Measurements from ENCODE around the gene CACNA1C.

The CACNA1C gene

GRCh38 chr12:2605301-2605700, 552.5 kb downstream of the CACNA1C start:
- no peak for DNase-seq (ENCODE audit: low read depth)

GRCh38 chr12:2606186-2606910, 553.6 kb downstream of the CACNA1C start:
- DNase-seq (ENCODE audit: low read depth) = no peak

DNA sequence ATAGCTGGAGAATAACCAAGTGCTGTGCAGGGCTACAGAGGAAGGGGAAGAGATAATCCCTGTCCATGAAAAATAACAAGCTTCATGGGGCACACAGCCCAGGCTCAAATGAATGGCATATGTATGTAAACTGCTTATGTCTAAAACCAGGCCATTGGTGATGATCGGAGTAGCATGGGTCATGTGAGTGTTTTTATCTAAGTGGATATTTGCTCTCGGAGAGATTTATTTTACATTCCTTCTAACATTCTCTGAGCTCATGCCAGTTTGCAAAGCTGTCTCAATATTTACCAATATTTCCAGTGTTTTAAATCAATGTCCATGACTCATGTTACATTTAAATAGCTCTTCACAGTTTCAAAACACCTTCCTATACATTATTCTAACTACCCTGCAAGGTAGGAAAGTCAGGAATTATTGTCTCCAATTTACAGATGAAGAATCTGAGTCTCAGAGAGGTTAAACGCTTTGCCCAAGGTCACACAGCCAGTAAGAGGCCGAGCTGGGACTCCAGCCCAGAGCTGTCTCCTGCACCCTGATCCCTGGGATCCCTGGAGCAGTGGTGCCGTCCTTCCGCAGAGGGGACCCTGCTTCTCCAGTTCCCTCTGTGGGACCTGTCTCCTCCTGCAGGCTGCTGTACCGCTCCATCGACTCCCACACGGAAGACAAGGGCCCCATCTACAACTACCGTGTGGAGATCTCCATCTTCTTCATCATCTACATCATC, 555.3 kb downstream of the CACNA1C start:
- no peak for DNase-seq (ENCODE audit: low read depth)

DNA sequence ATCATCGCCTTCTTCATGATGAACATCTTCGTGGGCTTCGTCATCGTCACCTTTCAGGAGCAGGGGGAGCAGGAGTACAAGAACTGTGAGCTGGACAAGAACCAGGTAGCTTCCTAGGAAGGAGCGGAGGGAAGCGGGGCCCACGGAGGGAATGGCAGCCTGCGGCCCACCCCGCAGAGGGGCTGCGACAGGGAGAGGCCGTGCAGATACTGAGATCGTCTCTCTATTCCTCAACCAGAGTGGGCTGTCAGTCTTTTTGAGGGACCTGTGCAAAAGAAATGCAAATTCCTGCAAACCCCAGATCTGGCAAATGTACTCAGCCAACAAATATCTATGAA, 555.8 kb downstream of the CACNA1C start:
- DNase-seq (ENCODE audit: low read depth) = no peak

GRCh38 chr12:2609020-2609419, 556.2 kb downstream of the CACNA1C start:
- no peak for DNase-seq (ENCODE audit: low read depth)

GRCh38 chr12:2610358-2610757, 557.6 kb downstream of the CACNA1C start:
- no peak for DNase-seq (ENCODE audit: low read depth)

DNA sequence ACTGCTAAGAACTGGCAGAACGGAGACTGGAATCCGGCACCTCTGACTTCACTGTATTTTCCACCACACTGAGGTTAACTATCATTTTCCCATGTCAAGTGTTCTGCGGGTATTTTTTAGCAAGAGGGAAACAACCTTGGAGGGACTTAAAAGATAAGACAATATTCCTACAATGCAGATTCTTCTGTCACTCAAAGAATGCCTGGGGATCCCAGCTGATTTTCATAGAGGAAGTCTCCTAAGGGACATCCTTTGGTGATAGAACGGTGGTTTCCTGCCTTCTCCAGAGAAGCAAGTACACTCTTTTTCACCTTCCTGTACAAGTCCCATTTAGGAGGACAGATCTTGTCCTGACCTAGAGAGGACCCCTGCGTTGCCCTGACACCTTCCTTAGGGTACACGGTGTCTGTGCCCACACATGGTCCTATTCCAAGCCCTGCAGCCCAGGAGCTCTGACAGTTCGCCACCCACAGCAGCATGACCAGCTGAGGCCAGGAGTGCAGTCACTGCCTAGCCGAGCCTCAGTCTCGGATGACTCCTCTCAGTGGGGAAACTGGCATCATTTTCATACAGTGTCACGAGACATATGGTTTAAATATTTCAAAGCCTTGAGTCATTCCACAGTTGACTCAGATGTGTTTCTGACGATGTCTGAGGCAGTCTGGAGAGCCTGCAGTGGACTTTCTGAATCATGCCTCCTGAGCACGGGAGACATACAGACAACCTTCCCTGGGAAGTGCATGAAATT, 560.7 kb downstream of the CACNA1C start:
- DNase-seq (ENCODE audit: low read depth) = peak; percentile 87

DNA sequence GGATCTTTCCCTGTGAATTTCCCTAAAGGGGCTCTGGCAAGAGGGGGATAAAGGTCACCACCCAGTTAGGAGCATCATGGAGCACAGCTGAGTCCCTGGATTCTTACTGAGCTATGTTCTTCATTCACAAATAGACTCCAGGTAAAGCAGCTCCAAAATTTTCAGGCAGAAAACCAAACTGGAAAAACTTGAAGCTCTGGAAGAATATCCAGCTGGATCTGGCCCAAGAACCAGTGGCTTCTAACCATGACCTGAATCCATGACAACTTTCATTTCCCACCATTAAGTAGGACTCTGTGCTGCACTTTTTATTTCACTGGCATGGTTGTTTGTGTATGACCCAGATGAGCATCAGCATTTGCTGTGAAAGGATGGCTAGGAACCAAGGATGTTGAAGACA, 561.6 kb downstream of the CACNA1C start:
- no peak for DNase-seq (ENCODE audit: low read depth)

DNA sequence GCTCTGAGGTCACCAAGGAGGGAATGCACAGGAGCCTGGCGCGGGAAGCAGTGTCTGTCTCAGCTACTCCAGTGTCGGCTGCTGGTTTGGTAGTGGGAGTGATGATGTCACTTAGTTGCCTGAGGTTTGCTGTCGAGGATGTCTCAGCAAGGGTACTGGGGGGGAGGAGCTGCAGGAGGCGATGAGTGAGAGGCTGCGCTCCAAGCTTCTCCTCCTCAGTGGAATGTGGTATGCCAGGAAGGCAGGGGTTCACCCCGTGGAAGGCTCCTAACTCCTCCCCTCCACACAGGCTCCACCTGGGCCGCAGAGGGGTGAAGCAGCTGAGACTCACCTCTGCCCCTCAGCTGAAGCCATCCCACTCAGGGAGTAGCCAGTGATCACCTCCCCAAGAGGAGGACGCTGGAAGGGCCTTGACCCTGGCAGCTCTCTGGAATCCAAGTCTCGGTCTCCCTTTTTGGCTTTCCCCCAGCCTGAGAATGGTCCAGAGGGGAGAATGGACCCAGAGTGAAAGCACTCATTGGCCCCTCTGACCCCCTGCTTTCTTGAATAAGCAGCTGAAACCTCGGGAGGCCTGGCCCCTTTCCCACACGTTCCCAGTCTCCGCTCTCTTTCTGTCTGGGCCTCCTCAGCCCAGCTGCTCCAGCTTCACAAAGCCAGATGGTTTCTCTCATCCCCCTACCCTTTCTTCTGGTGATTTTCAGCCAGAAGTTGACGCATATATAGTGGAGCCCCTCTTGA, 563.0 kb downstream of the CACNA1C start:
- no peak for DNase-seq (ENCODE audit: low read depth)

DNA sequence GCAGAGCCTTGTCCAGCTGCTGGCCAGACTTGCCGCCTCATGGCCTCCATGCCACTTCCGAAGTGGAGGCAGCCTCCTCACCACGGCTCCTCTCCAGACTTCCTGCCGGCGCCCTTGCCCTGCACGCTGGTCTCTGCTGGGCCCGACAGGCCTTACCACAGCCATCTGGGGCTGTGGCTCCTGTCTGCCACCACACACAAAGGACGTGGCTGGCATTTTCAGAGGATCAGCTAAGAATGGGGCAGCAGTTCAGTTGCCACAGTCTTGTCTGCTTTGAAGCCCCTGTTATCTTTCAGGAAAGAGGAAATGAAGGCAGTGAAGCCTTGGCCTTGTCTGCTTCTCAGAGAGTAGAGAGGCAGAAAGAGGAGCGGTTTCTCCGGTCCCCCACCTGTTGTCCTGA, 564.0 kb downstream of the CACNA1C start:
- DNase-seq (ENCODE audit: low read depth) = no peak

DNA sequence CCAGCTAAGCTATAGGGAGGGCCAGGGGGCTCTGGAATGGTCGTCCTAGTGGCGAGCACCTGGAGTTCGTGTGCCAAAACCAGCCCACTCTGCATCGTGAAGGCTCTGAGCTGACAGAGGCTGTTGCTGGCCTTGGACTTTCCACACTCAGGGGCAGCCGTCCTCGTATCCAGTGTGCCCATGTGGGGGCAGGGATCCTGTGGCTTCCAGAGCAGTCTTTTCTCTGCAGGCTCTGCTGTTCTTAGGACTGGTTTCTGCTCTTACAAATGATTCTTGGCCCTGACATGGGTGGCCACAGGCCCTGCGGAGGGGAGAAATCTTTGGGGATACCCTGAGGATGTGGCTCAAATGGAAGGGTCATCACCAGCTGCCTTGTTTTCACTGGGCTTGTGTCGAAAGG, 564.6 kb downstream of the CACNA1C start:
- no peak for DNase-seq (ENCODE audit: low read depth)

DNA sequence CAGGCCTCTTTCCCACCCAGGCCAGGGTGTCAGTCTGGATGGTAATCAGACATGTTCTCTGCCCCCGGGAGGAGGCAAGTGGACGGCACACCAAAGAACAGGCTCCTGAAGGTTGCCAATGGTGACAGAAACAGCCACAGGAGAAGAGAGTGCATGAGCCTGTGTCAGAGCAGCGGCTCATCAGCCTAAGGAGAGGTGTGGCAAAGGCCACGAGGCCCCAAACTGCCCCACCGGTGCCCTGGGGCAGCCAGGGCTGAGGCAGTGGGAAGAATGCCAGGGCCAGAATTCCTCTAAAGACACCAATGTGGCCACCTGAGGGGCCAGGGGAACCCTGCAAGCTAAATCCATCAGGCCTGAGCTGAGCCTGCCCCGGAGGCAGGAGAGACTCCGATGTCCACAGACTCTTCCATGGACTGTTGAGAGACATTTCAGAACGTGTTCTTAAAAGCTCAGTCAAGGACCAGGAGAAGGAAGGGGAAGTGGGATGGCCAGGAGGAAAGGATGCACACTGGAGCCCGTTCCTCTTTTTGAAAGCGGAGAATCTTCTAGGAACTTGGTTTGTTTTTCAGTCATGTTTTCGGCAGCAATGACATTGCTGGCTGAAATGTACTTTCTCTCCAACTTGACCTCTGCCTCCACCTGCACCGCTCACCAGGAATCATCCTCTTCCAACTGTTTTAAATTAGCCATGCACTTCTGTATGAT, 565.7 kb downstream of the CACNA1C start:
- DNase-seq (ENCODE audit: low read depth) = no peak

DNA sequence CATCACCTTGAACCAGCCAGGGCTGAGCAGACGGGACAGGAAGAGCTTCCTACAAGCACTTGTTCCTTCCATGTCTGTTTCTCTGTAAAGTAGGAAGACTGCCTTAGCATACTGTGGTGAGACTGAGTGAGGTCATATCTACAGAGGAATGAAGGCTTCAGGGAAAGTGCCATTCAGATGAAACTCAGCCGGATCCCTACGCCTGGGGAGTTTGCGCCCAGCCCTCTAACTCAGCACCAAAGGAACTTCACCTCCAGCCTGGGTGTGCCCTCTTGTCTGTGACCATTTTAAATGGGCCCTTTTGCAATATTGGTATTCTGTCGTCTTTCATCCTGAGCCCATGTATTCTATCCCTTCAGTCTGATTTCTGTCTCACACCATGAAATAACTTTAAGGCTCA, 566.3 kb downstream of the CACNA1C start:
- DNase-seq (ENCODE audit: low read depth) = no peak

- DNase-seq (ENCODE audit: low read depth) = no peak
Observed at GRCh38 chr12:2622460-2622859, 569.7 kb downstream of the CACNA1C start.

DNA sequence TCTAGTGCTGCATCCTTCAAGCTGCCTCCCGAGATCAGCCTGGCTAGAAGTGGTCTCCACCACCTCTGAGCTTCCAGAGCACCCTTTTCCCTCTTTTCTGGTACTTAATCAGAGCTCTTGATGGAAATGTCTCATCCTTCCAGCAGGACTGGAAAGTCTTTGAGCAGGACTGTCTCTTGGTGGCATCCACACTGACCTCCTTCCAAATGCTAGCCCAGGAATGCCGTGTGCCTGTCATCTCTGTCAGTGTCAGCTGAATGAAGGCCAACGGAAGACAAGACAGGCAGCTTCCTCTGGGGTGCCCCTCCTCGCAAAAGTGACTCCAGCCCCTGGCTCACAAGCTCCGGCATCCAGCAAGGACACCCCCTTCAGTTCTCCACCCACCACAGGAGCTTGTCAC, 570.7 kb downstream of the CACNA1C start:
- no peak for DNase-seq (ENCODE audit: low read depth)

DNA sequence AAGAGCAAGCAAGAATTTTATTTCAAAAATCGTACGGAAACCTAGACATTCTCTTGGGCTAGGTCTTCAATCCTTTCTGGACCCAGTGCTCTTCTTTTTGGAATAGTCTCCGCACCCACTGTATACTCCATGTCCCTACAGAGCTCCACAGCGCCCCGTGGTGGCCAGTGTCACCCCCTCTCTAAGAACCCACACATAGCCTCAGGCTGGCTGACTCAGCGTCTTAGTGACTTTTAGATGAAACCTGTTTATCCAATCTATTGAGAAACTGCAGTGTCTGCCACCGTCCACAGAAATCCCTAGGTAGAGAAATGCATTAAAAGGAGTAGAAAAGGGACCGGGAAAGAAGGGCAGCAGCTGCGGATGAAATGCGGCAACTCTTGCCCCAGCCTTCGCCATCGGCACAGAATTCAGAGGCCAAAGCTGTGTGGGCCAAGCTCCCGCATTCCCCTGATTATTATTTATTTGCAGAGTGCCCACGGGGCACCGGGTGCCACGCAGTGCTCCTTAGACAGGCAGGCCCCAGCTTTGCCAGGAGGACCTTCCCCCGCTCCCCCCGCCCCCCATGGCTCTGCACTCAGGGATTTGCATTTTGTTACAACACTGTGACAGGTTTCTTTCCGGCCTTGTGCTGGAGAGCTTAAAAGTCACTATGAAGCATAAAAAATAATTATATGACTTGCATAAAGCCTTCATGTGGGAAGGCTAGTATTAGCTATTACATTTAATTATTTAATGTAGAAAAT, 571.9 kb downstream of the CACNA1C start:
- DNase-seq (ENCODE audit: low read depth) = no peak

- no peak for DNase-seq (ENCODE audit: low read depth)
Observed at GRCh38 chr12:2625289-2625612, 572.5 kb downstream of the CACNA1C start.

DNA sequence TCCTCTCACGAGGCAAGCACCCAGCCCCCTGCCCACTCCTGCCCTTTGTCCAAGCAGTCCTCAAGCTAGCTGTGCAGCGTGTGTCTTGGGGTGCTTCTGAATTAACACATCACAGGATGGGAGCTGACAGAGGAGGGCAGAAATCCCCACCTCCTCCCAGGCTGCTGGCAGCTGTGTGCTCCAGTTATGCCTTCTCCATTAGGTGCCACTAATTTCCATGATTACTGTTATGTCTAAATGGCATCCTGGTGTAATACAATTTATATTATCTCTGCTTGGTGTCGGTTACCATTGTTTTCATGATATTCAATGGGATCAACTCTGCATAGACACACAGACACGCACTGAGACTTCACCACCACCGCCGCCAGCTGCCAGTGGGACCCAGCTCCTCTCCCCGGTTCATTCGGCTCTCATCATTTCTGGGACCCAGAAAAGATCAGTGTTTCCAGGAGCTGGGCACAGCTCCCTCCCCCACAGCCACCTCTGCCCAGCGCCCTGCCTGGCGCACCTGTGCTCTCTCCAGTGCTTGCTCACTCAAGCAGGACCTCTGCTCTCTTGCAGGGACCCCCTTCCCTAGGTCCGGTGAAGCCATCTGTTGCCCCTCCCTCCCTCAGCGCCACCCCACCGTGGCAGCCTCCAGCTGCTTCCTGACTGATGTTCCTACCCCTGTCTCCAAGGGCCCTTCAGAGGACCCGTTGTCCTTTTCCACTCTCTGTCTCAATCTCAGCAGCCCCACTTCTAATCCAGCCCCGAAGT, 574.5 kb downstream of the CACNA1C start:
- no peak for DNase-seq (ENCODE audit: low read depth)

DNA sequence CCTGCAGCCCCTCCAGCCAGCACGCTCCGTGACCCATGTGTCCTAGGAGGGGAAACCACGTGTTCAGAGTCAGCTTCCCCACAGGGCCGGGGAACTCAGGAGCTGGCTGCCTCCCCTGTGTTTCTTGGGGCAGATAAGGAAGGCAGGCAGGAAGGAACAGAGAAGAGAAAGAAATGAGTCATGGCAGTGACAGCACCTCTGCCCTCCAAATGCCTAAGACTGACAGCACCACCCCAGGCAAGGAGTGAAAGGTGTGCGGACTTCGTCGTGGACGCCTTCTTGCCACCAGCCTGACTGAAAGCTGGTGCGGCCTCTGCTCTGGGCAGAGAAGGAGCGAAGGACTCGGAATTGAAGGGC, 575.0 kb downstream of the CACNA1C start:
- no peak for DNase-seq (ENCODE audit: low read depth)

DNA sequence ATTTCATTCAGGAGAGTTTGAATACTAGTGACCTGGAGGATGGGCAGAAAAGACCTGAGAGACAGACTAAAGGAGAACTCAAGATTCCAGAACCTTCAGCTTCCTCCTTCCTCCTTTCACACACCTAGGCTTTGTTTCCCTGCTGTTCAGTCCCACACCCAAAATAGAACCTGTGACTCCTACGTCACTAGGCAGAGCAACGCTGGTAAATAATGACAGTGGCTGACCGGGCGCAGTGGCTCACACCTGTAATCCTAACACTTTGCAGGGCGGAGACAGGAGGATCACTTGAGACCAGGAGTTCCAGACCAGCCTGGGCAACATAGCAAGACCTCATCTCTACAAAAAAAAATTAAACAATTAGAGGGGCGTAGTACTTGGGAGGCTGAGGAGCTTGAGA, 575.6 kb downstream of the CACNA1C start:
- no peak for DNase-seq (ENCODE audit: low read depth)

DNA sequence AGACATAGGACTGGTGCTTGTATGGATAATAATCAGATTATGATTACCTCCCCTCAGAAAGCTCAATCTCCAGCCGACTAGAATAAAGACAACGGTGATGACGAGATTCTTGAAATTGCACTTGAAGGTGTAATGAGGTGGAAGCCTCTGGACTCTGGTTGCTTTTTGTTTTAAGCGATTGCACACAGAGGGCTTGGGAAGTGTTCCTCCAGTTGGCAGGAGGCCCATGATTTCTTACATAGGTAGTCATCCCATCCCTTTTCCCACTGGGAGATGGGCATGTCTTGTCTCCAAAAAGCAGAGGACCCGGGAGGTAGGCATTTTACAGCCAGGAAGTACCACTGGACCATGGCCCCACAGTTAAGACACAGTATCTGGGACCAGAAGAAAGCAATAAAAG, 576.3 kb downstream of the CACNA1C start:
- no peak for DNase-seq (ENCODE audit: low read depth)

Measured in non-pigmented ciliary epithelial cell (primary cell).